GM12865 (cell line): ENCODE data around the gene LIPC.

Experiments
- DNase-seq: peaks from one replicate; pipeline ENCODE4 v3.0.0; 2010; ENCODE audit warnings: low read depth
- H3K4me3 ChIP-seq: 2 replicates; pipeline ENCODE4 v1.5.1; 2011; ENCODE audit warnings: mild to moderate bottlenecking, low read depth, low read length, control low read depth
- CTCF ChIP-seq: IDR thresholded peaks from 2 replicates; pipeline ENCODE4 v1.5.1; 2011; ENCODE audit warnings: low read length, control low read depth, low read depth, inconsistent platforms; ENCODE audit not compliant: insufficient read depth; ENCODE audit errors: missing control alignments

The LIPC gene

GRCh38 chr15:58388211-58388610, 43.6 kb upstream of the LIPC start:
- no peak for DNase-seq
- no peak for TF ChIP-seq CTCF
- H3K4me3 ChIP-seq, result no peak overlapping the region

GRCh38 chr15:58390118-58390517, 41.7 kb upstream of the LIPC start:
- no peak for DNase-seq
- H3K4me3 ChIP-seq, result no peak overlapping the region
- no peak for TF ChIP-seq CTCF

DNA sequence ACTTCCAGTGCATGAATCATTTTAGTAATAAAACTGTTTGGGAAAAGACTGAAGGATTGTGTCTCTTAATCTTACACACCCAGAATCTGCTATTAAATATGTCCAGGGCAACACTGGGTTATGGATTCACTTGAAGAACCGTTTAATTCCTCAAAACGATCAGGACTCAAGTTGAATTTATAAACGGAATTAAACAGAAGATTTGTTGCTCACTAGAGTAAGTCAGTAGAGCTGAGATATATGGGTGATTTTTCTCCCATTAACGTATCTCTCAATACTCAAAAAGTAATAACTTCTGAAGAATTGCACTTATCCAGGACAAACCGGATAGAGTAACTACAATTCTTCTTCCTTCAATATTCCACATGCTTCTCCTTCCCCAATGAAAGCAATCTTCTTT, 41.1 kb upstream of the LIPC start:
- H3K4me3 ChIP-seq, result no peak overlapping the region
- TF ChIP-seq CTCF, result no peak
- no peak for DNase-seq

GRCh38 chr15:58391088-58391487, 40.7 kb upstream of the LIPC start:
- no peak for TF ChIP-seq CTCF

DNA sequence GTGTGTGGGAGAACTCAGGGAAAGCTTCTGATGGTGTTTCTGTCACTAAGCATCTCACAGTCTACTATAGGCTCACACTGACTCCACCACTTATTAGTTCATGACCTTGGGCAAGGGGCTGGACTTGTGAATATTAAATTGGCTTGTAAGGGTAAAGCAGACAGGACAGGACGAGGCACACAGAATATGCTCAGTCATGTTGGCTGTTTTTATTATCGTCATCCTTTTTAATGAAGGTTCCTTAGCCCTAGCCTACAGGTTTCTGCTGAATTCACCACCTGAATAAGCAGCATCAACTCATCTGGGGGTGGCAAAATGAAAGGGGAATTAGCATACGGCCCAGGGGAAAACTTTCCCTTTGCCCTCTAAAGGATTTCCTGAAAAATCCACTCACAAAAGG, 39.6 kb upstream of the LIPC start:
- no peak for TF ChIP-seq CTCF
- no peak for DNase-seq

More at GRCh38 chr15:58391088-58391487, 40.7 kb upstream of the LIPC start:
- no peak for DNase-seq
- H3K4me3 ChIP-seq, result no peak overlapping the region

DNA sequence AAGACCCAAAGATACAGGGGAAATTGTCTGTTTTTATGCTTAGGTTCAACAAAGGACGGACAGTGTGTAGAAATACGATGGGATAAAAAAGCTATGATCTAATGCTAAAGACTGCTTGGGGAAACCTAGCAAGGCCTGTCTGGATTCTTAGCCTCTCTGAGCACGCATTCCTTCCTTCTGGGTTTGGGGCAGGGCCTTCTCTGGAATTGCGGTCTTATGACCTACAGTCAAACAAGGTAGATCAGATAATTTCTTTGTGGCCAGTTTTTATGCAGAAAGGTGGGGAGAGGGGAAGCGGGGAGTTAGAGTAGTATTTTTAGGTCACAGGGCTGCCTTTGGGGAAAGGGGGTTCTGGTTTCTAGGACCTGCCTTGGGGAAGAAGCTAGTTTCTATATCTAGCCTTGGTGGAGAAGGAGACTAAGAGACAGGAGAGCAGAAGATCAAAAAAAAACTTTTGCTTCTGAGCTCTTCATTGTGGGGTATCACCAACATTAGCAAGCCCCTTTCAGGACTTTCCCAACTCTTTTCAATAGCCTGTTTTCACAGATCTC, 39.1 kb upstream of the LIPC start:
- no peak for TF ChIP-seq CTCF
- no peak for DNase-seq
- H3K4me3 ChIP-seq, result no peak overlapping the region

More for the DNA sequence above, 39.6 kb upstream of the LIPC start:
- no peak overlapping the region for H3K4me3 ChIP-seq

- no peak for TF ChIP-seq CTCF
- no peak overlapping the region for H3K4me3 ChIP-seq
- no peak for DNase-seq
Observed at GRCh38 chr15:58393241-58393662, 38.5 kb upstream of the LIPC start.
